GM13976 (cell line): ENCODE results near the gene ANAPC1.
A peak's percentile ranks its signal among the peaks of the same experiment; 100 is the strongest.
"Not testable (repeated sequence)": the region's sequence is repeated elsewhere in the genome, so short reads cannot be mapped to it uniquely, and the experiment has no call there.

ENCODE experiments used
- DNase-seq: peaks from one replicate; pipeline ENCODE4 v3.0.0; 2012; ENCODE audit warnings: low spot score
- CTCF ChIP-seq: IDR thresholded peaks from 2 replicates; pipeline ENCODE4 v1.5.1; 2012; ENCODE audit warnings: borderline replicate concordance, mild to moderate bottlenecking; ENCODE audit not compliant: insufficient read depth; ENCODE audit errors: extremely low read depth, missing control alignments, control extremely low read depth
- in situ Hi-C: fragments of 300-500 bp; cut with MboI; formaldehyde crosslinking; loops from one replicate; pipeline ENCODE4 v1.12.0; 2022; ENCODE audit warnings: low sequenced_read_pairs, mixed read lengths, inconsistent platforms; ENCODE audit not compliant: unreplicated experiment

The ANAPC1 gene

DNA sequence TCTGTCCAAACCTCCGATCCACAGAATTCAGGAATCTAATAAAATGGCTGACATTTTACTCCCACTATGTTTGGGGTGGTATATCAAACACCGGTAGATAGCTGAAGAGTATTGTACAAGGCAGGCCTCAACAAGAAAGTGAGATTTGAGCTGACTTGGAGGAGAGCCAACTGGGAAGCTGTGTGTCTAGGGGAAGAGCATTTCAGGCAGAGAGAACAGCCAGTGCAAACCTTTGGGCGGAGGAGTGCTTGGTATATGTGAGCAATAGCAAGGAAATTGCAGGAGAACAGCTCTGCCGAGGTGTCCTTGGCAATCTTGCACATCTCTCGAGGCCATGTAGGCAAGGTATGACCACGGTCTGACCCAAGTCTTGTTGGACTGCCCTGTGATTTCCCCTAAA lies 12.6 kb upstream of the ANAPC1 start:
- in situ Hi-C loops, result no loop called here
- no peak for DNase-seq
- TF ChIP-seq CTCF, result no peak

DNA sequence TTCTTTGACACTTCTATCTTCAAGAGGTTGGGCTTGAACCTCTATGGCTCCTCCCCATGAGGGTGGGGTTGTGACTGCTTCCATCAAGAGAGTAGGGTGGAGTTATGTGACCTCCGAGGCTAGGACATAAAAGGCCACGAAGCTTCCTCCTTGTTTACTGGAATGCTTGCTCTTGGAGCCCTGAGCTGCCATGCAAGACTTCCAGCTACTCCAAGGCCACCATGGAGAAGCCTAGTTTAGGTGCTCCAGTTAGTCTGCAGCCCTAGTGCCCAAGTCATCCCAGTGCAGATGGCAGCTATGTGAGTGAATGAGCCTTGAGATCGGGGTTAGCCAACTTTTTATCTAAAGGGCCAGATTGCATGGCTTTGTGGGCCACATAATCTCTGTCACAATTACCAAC lies 12.0 kb upstream of the ANAPC1 start:
- no peak for TF ChIP-seq CTCF
- in situ Hi-C loops, result no loop called here
- DNase-seq, result no peak

DNA sequence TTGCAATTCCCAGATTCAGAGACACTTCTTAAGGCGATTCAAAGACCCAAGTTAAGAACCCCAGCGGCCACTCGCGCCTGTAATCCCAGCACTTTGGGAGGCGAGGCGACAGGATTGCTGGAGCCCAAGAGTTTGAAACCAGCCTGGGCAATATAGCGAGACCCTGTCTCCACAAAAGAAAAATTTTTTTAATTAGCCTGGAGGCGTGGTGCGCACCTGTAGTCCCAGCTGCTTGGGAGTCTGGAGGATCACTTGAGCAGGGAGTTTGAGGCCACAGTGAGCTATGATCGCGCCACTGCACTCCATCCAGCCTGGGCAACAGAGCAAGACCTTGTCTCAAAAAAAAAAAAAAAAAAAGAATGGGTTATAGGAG lies 585 bp upstream of the ANAPC1 start:
- DNase-seq, result no peak
- TF ChIP-seq CTCF, result no peak
- in situ Hi-C loops, result no loop called here

DNA sequence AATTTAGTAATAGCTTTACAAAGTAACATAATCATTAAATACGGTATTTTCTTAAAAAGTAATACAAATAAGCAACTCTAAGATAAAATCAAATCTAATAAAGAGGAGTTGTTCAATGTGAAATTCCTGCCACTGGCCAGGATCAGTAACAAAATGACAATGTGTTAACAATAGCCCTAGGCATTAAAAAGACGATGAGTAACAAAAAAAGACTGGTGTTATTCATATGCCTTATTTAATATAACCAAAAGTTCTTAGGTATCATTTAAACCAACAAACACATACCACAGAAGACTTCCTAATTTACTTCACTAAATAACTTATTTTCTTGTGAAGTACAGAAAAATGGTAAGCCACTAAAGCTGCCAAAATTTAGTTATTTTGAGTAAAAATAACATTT lies 11.2 kb downstream of the ANAPC1 start:
- DNase-seq, in situ Hi-C loops: not testable (repeated sequence)

DNA sequence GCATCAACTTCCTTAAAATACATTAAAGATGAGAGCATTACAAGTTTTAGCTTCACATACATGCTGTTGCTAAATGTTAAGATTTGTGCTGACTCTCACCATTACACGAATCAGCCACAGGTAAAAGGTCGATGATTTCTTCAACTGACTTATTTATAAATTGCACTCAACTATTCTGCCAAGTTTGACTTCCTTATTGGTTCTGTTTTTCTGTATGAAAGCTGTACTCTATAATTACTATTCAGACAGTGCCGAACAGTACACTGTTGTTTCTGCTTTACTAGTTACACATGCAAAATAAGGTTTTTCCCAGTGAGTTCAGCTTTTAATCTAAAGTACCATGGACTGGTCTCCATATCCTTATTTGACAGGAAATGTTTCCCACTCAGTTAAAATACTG lies 18.9 kb downstream of the ANAPC1 start:
- in situ Hi-C loops, DNase-seq: not testable (repeated sequence)

DNA sequence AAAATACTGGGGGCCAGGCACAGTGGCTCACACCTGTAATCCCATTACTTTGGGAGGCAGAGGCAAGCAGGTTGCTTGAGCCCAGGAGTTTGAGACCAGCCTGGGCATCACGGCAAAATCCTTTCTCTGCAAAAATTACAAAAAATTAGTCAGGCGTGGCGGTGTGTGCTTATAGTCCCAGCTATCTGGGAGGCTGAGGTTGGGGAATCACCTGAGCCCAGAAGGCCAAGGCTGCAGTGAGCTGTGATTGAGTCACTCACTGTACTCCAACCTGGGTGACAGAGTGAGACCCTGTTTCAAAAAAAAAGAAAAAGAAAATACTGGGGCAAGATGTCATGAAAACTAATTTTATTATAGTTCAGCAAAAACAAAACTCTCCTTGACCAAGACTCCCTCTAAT lies 24.0 kb downstream of the ANAPC1 start:
- DNase-seq, in situ Hi-C loops: not testable (repeated sequence)

DNA sequence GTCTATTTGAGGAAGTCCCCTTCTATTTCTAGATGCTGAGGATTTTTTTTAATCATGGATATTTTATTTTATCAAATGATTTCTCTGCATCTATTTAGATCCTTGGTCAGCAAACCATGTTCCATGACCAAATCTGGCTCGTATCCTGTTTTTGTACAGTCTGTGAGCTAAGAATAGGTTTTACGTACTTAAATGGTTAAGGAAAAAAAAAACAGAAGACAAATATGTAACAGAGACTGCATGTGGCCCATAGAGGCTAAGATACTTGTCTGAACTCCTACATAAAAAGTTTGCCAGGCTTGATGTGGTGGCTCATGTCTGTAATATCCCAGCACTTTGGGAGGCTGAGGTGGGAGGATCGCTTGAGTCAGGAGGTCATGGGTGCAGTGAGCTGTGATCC lies 31.4 kb downstream of the ANAPC1 start:
- DNase-seq, in situ Hi-C loops: not testable (repeated sequence)

DNA sequence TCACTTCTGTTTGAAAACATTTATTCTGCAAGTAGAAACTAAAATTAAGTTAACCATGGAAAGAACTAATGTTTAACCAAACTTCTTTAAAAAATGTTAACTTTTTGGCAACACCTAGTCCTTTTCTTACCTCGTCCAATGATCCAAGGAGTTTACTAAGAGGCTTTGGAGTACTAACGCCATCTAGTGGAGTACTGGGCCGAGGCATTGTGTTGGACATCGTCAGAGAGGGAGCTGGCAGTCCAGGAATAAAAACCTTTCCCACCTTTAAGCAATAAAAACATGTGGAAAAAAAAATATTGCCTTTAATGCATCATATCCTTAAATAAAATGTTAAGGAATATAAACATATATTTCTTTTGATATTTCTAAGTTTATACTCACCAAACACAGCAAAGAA lies 33.3 kb downstream of the ANAPC1 start:
- DNase-seq, in situ Hi-C loops: not testable (repeated sequence)
- peak; percentile 18 for TF ChIP-seq CTCF

DNA sequence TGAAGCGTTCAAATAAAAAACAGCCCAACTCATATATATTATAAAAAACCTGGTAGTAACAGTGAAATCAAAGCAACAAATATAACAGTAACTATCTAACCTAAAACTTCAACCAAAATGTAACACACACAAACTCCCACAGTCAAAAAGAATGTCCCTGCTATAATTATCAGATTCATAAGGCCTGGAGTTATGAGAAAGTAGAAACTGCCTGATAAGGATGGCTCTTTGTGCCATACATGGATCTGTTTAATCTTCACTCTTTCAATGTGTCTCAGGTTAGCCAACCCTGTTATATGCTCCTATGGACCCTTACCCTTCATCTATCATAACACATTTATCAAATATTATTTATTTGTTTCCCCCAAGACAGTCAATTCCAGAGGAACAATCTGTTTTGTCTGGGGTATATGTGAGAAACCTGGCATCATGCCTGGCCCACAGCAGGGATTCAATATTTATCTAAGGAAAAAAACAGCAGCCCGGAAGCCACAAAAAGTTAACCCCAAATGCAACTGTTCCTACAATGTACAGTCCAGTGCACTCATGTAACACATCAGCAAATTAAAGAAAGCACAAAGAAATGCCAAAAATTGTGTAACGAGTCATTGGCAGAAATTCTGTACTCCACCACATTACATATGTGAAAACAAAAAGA lies 44.2 kb downstream of the ANAPC1 start:
- DNase-seq, result not testable (repeated sequence)

GRCh38 chr2:111838992-111839391 lies 45.0 kb downstream of the ANAPC1 start:
- in situ Hi-C loops, DNase-seq: not testable (repeated sequence)

More for the DNA sequence above, 44.2 kb downstream of the ANAPC1 start:
- in situ Hi-C loops, result not testable (repeated sequence)

GRCh38 chr2:111834221-111834620 lies 49.8 kb downstream of the ANAPC1 start:
- DNase-seq, in situ Hi-C loops: not testable (repeated sequence)

DNA sequence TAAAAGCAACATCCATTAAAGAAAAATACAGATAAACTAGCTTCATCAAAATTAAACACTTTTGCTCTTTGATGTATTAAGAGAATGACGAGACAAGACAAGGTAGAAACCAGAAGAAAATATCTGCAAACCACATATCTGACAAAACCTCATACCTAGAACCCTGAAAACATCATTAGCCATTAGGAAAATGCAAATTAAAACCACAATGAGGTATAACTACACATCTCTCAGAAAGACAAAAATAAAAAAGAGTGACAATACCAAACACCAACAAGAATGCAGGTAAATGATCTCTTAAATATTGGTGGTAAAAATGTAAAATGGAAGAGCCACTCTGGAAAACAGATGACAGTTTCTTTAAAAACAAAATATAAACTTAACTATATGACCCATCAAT lies 53.5 kb downstream of the ANAPC1 start:
- in situ Hi-C loops, result not testable (repeated sequence)

DNA sequence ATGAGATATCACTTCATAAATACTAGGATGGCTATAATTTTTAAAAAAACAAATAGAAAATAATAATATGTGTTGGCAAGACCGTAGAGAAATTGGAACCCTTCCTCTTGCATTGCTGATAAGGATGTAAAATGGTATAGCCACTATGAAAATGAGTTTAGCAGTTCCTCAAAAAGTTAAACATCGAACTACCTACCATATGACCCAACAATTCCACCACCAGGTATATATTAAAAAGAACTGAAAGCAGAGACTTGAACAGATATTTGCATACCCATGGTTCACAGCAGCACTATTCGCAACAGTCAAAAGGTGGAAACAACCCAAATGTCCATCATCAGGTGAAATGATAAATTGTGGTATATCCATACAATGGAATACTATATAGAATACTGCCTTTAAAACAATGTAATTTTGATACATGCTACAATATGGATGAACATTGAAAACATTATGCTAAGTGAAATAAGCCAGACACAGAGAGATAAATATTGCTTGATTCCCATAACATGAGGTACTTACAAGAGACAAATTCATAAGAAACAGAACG lies 55.7 kb downstream of the ANAPC1 start:
- DNase-seq, in situ Hi-C loops: not testable (repeated sequence)

More for the DNA sequence above, 53.5 kb downstream of the ANAPC1 start:
- not testable (repeated sequence) for DNase-seq
